Liver (tissue), 9 donors: Measurements from ENCODE around the gene ASGR2. TPM values are rescaled to one million over a fixed set of nuclear protein-coding genes. Genes with fewer than 3 reads are reported as not detected.

ENCODE experiments used
- DNase-seq: peaks from one replicate; pipeline ENCODE4 v3.0.0-alpha.2; 2017; ENCODE audit warnings: low spot score
- H3K27ac ChIP-seq, 2 donors: one replicate each; pipeline ENCODE4 v1.7.0; 2013; ENCODE audit warnings: inconsistent platforms in 2 of 2, low read length in 2 of 2, control low read depth in 1 of 2, low read depth in 1 of 2, mild to moderate bottlenecking in 1 of 2
- H3K27me3 ChIP-seq, 4 donors: one replicate each; pipeline versions ENCODE4 v1.6.1 to v1.7.0; 2013; ENCODE audit warnings: low read length in 3 of 4, inconsistent platforms in 1 of 4, mild to moderate bottlenecking in 1 of 4, moderate library complexity in 1 of 4; ENCODE audit not compliant: control insufficient read depth in 4 of 4, insufficient read depth in 4 of 4
- H3K36me3 ChIP-seq, 4 donors: one replicate each; pipeline versions ENCODE4 v1.6.1 to v1.7.0; 2013; ENCODE audit warnings: low read length in 3 of 4, mild to moderate bottlenecking in 3 of 4, low read depth in 1 of 4, moderate library complexity in 1 of 4; ENCODE audit not compliant: control insufficient read depth in 4 of 4, insufficient read depth in 3 of 4
- H3K4me1 ChIP-seq, 4 donors: one replicate each; pipeline versions ENCODE4 v1.6.1 to v1.7.0; 2013; ENCODE audit warnings: low read length in 3 of 4, mild to moderate bottlenecking in 3 of 4, moderate library complexity in 1 of 4; ENCODE audit not compliant: control insufficient read depth in 4 of 4, insufficient read depth in 4 of 4
- H3K4me3 ChIP-seq, 3 donors: one replicate each; pipeline versions ENCODE4 v1.6.1 to v1.7.0; 2013; ENCODE audit warnings: low read length in 3 of 3, control low read depth in 1 of 3, low read depth in 1 of 3, mild to moderate bottlenecking in 1 of 3
- H3K9ac ChIP-seq, 2 donors: one replicate each; pipeline ENCODE4 v1.7.0; 2013; ENCODE audit warnings: low read length in 2 of 2, mild to moderate bottlenecking in 2 of 2, moderate library complexity in 2 of 2, control low read depth in 1 of 2, low read depth in 1 of 2
- H3K9me3 ChIP-seq, 4 donors: one replicate each; pipeline versions ENCODE4 v1.6.1 to v1.7.0; 2013; ENCODE audit warnings: low read length in 3 of 4; ENCODE audit not compliant: control insufficient read depth in 4 of 4
- EGR1 ChIP-seq, 2 donors: IDR thresholded peaks; 2 replicates each; pipeline ENCODE4 v1.6.1; 2016 to 2018; ENCODE audit warnings: antibody characterized with exemption in 2 of 2, low read depth in 2 of 2
- FOXA1 ChIP-seq: IDR thresholded peaks from 2 replicates; pipeline ENCODE4 v1.6.1; 2016; ENCODE audit warnings: antibody characterized with exemption
- FOXA2 ChIP-seq: IDR thresholded peaks from 2 replicates; pipeline ENCODE4 v1.6.1; 2016; ENCODE audit warnings: antibody characterized with exemption
- GABPA ChIP-seq, 2 donors: IDR thresholded peaks in 1 of 2; conservative IDR thresholded peaks in 1 of 2; 2 replicates each; pipeline ENCODE4 v1.6.1; 2016; ENCODE audit warnings: antibody characterized with exemption in 2 of 2, mild to moderate bottlenecking in 1 of 2, moderate library complexity in 1 of 2
- HNF4A ChIP-seq, 2 donors: conservative IDR thresholded peaks; 2 replicates each; pipeline ENCODE4 v1.6.1; 2016; ENCODE audit warnings: antibody characterized with exemption in 2 of 2, mild to moderate bottlenecking in 2 of 2
- JUND ChIP-seq, 2 donors: IDR thresholded peaks; 2 replicates each; pipeline ENCODE4 v1.6.1; 2016; ENCODE audit warnings: antibody characterized with exemption in 2 of 2
- MAX ChIP-seq: IDR thresholded peaks from 2 replicates; pipeline ENCODE4 v1.6.1; 2016; ENCODE audit warnings: antibody characterized with exemption
- NR2F2 ChIP-seq: IDR thresholded peaks from 2 replicates; pipeline ENCODE4 v1.6.1; 2016; ENCODE audit warnings: antibody characterized with exemption
- SP1 ChIP-seq: IDR thresholded peaks from 2 replicates; pipeline ENCODE4 v1.6.1; 2018; ENCODE audit warnings: antibody characterized with exemption, mild to moderate bottlenecking
- YY1 ChIP-seq: IDR thresholded peaks from 2 replicates; pipeline ENCODE4 v1.6.1; 2016; ENCODE audit warnings: antibody characterized with exemption, mild to moderate bottlenecking
- ZBTB33 ChIP-seq: IDR thresholded peaks from 2 replicates; pipeline ENCODE4 v1.6.1; 2016; ENCODE audit warnings: antibody characterized with exemption
- WGBS: extraction: QIAGEN DNeasy Blood & Tissue Kit; methylation state at CpG from one replicate; pipeline ENCODE4 v1.1.7; 2013; 5-methylcytosine and 5-hydroxymethylcytosine counted together
- polyA plus RNA-seq, 2 donors: library from polyadenylated mRNA; stranded (reverse) in 1 of 2; unstranded in 1 of 2; fragments of 200-250 nt in 1 of 2; fragments of >200 nt in 1 of 2; fragmentation: Nextera tagmentation in 1 of 2; extraction: Ambion mirVana in 1 of 2; gene quantifications; one replicate each; pipeline versions ENCODE4 v1.2.1 to v1.2.3, GENCODE V29; 2013 to 2015
- total RNA-seq, 2 donors: library from RNA; depleted of rRNA; stranded (reverse); fragments of >200 nt; gene quantifications; one replicate each; pipeline ENCODE4 v1.2.3, GENCODE V29; 2014
- TF ChIP-seq, protein P1 (sequence below): IDR thresholded peaks from 2 replicates; pipeline ENCODE4 v1.6.1; 2016; ENCODE audit warnings: antibody characterized with exemption, mild to moderate bottlenecking
- donor health status: healthy.
- donor health status: healthy.
- donor health status: healthy.
- donor health status: healthy.
- donor health status: healthy.

ASGR2 gene
- total and polyA plus RNA-seq, 4 donors, result 188 to 657 (median 493) TPM

GRCh38 chr17:7067198-7067597, 47.4 kb downstream of the ASGR2 start:
- Histone ChIP-seq H3K9me3 (no peaks in the 10 kb centered on the region), H3K4me3 (no peak overlapping the region), H3K27ac (no peak overlapping the region), H3K9ac (no peak overlapping the region), H3K36me3 (no peaks in the 10 kb centered on the region), H3K4me1 (peaks cover 0 to 11% (median 1%) of the 10 kb centered on the region in 4 donors), H3K27me3 (no peaks in the 10 kb centered on the region)
- WGBS, result 40% methylated on average over 1 of the region's 1 CpG
- DNase-seq, result no peak
- TF ChIP-seq MAX, result no peak
- TF ChIP-seq YY1, result no peak
- no peak for TF ChIP-seq JUND (IDR thresholded peaks at IDR 0.05)
- no peak for TF ChIP-seq EGR1 (IDR thresholded peaks at IDR 0.05; ENCODE audit: low read depth in 2 of 2)
- peak; percentile 54 to 64 for TF ChIP-seq HNF4A (conservative IDR thresholded peaks at IDR 0.05)
- no peak for TF ChIP-seq GABPA (IDR thresholded peaks at IDR 0.05 in 1 of 2, conservative IDR thresholded peaks at IDR 0.05 in 1 of 2)

- TF ChIP-seq YY1, result no peak
- no peak for TF ChIP-seq FOXA2
- TF ChIP-seq, protein P1, sequence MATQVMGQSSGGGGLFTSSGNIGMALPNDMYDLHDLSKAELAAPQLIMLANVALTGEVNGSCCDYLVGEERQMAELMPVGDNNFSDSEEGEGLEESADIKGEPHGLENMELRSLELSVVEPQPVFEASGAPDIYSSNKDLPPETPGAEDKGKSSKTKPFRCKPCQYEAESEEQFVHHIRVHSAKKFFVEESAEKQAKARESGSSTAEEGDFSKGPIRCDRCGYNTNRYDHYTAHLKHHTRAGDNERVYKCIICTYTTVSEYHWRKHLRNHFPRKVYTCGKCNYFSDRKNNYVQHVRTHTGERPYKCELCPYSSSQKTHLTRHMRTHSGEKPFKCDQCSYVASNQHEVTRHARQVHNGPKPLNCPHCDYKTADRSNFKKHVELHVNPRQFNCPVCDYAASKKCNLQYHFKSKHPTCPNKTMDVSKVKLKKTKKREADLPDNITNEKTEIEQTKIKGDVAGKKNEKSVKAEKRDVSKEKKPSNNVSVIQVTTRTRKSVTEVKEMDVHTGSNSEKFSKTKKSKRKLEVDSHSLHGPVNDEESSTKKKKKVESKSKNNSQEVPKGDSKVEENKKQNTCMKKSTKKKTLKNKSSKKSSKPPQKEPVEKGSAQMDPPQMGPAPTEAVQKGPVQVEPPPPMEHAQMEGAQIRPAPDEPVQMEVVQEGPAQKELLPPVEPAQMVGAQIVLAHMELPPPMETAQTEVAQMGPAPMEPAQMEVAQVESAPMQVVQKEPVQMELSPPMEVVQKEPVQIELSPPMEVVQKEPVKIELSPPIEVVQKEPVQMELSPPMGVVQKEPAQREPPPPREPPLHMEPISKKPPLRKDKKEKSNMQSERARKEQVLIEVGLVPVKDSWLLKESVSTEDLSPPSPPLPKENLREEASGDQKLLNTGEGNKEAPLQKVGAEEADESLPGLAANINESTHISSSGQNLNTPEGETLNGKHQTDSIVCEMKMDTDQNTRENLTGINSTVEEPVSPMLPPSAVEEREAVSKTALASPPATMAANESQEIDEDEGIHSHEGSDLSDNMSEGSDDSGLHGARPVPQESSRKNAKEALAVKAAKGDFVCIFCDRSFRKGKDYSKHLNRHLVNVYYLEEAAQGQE, result no peak
- no peak for TF ChIP-seq SP1
- H3K4me3 ChIP-seq, result no peak overlapping the region
- no peaks in the 10 kb centered on the region for H3K27me3 ChIP-seq
- H3K9ac ChIP-seq, result no peak overlapping the region
- H3K27ac ChIP-seq, result no peak overlapping the region
- peaks cover 0 to 11% (median 1%) of the 10 kb centered on the region in 4 donors for H3K4me1 ChIP-seq
- H3K9me3 ChIP-seq, result no peaks in the 10 kb centered on the region
- H3K36me3 ChIP-seq, result no peaks in the 10 kb centered on the region
- whole genome bisulfite sequencing, result 90% methylated on average over 4 of the region's 4 CpGs
- DNase-seq, result no peak
These were observed 50.4 kb downstream of the ASGR2 start for GRCh38 chr17:7064261-7064660.

DNA sequence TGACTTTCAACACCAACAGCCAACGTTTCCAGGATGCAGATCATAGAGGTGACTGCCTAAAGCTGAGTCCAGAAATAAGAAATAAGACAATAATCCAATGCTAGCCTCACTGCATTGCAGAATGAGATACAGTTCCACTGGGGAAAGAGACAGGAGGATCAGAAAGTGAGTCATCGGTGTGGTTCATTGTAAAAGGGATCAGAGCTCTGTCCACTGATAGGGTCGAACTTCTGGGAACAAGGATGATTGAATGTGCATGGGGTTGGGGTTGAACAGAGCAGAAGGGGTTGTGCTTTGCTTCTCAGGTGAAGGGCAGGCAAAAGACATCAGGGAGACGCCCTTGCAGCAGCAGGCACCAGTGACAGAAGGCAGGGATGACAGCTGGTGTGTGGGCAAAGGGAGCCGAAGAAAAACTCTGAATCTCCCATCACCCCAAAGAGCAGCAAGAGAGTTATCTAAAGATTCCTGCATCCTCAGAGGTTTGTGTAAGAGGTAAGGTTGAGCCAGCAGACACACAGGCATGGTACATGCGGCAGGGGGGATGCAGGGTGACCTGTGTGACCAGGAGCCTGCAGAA, 51.0 kb downstream of the ASGR2 start:
- no peaks in the 10 kb centered on the region for H3K36me3 ChIP-seq
- no peak for DNase-seq
- H3K4me3 ChIP-seq, result no peak overlapping the region
- TF ChIP-seq NR2F2 (no peak), FOXA1 (no peak), HNF4A (conservative IDR thresholded peaks at IDR 0.05) (no peak), ZBTB33 (no peak)
- peaks cover 0 to 11% (median 1%) of the 10 kb centered on the region in 4 donors for H3K4me1 ChIP-seq
- no peaks in the 10 kb centered on the region for H3K27me3 ChIP-seq
- H3K9me3 ChIP-seq, result no peaks in the 10 kb centered on the region
- H3K27ac ChIP-seq, result no peak overlapping the region
- 79% methylated on average over 6 of the region's 6 CpGs for WGBS
- H3K9ac ChIP-seq, result no peak overlapping the region
